NCI-H2196 (cell line): Measurements from ENCODE around the gene IL10RB.
"Not testable (repeated sequence)": the region's sequence is repeated elsewhere in the genome, so short reads cannot be mapped to it uniquely, and the experiment has no call there.

Experiments used
- DNase-seq: peaks from one replicate; lab custom pipeline; 2025; ENCODE audit not compliant: unreplicated experiment; lab: John Stamatoyannopoulos, UW

The IL10RB gene

GRCh38 chr21:33300701-33301631, 34.8 kb downstream of the IL10RB start:
- peak; percentile 51 for DNase-seq

GRCh38 chr21:33301632-33302002, 35.5 kb downstream of the IL10RB start:
- DNase-seq = no peak

DNA sequence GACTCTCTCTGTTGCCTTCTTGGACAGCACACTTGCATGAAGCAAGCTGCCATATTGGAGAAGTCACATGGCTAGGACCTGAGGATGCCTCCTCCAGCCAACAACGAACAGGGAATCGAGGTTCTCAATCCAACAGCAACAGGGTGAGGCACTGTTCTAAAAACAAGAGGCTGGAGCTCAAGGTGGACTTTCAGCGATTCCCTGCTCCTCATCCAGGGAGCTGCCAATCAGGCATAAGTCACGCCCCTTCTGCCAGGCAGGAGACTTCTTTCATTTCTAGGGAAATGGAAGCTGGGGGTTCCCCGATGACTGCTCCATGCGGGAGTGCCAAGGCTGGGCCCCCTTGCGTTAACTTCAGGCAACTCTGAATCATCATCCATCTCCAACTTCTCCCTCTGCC, 35.9 kb downstream of the IL10RB start:
- no peak for DNase-seq

GRCh38 chr21:33302796-33303195, 36.6 kb downstream of the IL10RB start:
- no peak for DNase-seq

- DNase-seq = no peak
These were observed 39.1 kb downstream of the IL10RB start for GRCh38 chr21:33305344-33305671.

GRCh38 chr21:33305938-33306337, 39.8 kb downstream of the IL10RB start:
- no peak for DNase-seq

- peak; percentile 63 for DNase-seq
These were observed 42.7 kb downstream of the IL10RB start for GRCh38 chr21:33308586-33309490.

- DNase-seq = no peak
These were observed 43.6 kb downstream of the IL10RB start for GRCh38 chr21:33309778-33310177.

- DNase-seq = no peak
These were observed 46.0 kb downstream of the IL10RB start for GRCh38 chr21:33312121-33312520.

DNA sequence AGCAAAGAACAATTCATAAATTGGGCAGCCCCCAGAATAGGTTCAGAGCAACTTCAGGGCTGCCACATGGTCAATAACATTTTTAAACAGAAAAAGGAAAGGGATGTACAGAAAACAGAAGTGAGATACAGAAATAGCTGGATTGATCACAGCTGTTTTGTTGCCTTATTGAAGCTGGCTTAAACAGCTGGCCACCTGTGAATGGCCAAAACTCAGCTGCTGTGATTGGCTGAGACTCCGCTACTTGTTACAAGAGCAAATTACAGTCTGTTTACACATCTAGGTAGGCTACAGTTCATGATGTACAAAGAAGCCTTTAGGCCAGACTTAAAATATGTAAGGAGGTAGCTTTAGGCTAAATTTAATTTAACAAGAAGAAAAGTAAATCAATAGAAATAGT, 47.0 kb downstream of the IL10RB start:
- DNase-seq = no peak

- DNase-seq = no peak
These were observed 47.4 kb downstream of the IL10RB start for GRCh38 chr21:33313611-33314010.

DNA sequence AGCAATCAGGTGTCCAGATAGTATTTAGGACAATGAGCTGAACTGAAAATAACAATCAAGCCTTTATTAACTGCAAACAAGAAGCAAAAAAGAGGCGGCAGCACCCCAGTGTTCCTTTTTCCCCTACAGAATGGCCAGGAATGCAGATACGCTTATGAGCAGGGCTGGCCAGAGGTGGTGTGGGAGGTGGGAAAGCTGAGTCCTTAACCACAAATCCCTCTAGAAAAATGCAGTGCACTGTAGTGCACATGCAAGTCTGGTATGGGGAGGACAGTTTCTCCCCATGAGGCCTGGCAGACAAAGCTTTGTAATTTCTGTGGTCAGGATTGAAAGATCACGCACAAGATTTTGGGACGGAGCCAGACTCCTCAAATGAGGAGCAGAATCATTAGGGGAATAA, 47.9 kb downstream of the IL10RB start:
- no peak for DNase-seq

GRCh38 chr21:33315946-33316710, 50.0 kb downstream of the IL10RB start:
- no peak for DNase-seq

- DNase-seq = no peak
These were observed 51.0 kb downstream of the IL10RB start for GRCh38 chr21:33317145-33317544.

- DNase-seq = no peak
These were observed 51.8 kb downstream of the IL10RB start for GRCh38 chr21:33317786-33318486.

GRCh38 chr21:33321005-33321404, 54.8 kb downstream of the IL10RB start:
- not testable (repeated sequence) for DNase-seq

DNA sequence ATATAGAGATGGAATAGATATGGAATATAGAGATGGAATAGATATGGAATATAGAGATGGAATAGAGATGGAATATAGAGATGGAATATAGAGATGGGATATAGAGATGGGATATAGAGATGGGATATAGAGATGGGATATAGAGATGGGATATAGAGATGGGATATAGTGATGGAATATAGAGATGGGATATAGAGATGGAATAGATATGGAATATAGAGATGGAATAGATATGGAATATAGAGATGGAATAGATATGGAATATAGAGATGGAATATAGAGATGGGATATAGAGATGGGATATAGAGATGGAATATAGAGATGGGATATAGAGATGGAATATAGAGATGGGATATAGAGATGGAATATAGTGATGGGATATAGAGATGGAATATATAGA, 57.4 kb downstream of the IL10RB start:
- DNase-seq = not testable (repeated sequence)

- peak; percentile 96 for DNase-seq
These were observed 58.4 kb downstream of the IL10RB start, which contains the start of gene IFNAR1 for GRCh38 chr21:33324291-33325221. TSS of gene IFNAR1 (plus strand) at chr21:33324970. CDS start at chr21:33325056, 86 bp downstream.
